GM04503 (cell line): ENCODE data around the gene TMEM50A.
"Not testable (repeated sequence)": the region's sequence is repeated elsewhere in the genome, so short reads cannot be mapped to it uniquely, and the experiment has no call there.

Experiments used
- DNase-seq: peaks from one replicate; pipeline ENCODE4 v3.0.0-alpha.2; 2012; ENCODE audit warnings: low read depth

The TMEM50A gene

GRCh38 chr1:25338188-25338981 lies at the start of gene TMEM50A:
Gene TMEM50A (plus strand): TSS chr1:25338334. CDS start chr1:25340487, 2,153 bp downstream.
- DNase-seq: no peak

DNA sequence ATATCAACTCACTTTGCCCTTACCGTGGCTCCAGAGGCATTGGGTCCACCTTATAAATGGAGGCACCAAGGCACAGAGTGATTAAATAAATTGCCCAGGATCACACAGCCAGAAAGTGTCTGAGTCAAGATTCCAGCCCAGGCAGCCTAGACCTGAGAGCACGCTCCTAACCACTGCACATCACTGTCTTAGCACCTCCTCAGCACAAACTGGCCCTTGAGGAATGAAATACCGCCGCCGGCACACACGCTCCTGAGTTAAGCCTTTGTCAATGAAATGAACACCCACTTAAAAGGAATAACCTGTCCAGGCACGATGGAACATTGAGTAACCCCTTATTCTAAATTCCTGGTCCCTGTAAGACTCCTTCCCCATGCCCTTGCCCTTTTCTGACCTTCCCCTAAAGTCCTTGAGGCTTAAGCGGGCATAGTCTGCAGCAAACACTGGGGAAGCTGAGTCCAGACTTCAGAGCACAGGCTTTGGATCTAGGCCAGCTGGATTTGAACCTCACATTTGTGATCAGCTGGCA lies 49.5 kb upstream of the TMEM50A start:
- DNase-seq: not testable (repeated sequence)

- not testable (repeated sequence) for DNase-seq
Measured at GRCh38 chr1:25290043-25290442, 48.1 kb upstream of the TMEM50A start.

DNA sequence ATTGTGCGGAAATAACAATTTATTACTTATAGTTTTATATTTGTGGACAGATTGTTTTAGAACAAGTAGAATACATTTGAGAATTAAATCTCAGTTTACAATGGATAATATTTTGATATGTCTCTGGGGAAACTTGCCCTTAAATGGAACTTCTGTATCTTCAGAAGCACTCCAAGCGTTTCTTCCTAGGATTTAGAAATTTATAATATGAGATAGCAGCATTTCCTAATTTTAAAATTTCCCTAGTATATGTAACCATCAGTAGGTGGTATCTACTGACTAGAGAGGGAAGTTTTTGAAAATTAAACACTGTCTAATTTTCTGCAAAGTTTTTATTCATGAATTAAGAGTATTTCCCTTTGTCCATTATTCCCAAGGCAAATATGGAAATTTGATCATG lies 44.7 kb upstream of the TMEM50A start:
- DNase-seq: not testable (repeated sequence)

DNA sequence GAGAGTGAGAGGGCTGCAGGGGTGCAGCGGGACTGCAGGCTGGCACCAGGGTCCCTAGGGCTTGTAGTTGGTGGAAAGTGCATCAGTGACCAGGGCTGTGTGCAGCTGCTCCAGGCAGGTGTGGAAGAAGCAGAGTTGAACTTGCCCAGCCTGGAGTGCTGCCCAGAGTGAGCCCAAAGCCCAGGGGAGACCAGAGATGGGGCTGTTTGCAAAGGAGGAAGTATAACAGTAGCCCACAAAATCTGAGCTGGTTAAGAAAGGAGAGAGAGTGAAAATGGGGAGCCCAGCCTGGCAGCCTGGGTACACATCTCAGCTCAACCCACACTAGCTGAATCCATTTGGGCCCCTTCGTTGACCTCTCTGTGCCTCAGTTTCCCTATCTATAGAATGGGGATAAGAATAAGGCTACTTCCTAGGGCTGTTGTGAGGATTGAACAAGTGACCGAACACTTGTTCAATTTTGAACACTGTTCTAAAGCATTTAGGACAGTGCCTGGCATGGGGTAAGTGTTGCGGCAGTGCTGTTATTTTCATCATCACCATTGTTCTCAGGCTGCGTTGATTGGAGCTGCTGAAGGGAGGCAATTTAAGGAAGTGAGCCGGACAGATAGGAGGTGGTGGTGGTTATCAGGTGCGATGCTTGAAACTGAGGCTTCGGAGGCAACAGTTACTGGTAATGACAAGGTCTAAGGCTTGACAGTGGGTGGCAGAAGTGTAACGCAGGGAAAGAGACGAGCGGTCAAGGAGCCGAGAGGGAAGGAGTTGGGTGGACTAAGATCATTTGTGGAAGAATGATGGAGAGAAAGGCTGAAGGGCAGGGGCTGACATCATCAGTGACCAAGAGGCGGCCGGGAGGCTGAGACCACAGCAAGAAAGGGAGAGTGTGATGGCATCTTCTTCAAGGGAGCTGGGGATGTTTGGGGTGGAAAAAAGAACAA lies 43.0 kb upstream of the TMEM50A start:
- not testable (repeated sequence) for DNase-seq

GRCh38 chr1:25296501-25296900 lies 41.6 kb upstream of the TMEM50A start:
- DNase-seq: not testable (repeated sequence)

GRCh38 chr1:25300729-25301128 lies 37.4 kb upstream of the TMEM50A start:
- DNase-seq: not testable (repeated sequence)

- not testable (repeated sequence) for DNase-seq
Measured at GRCh38 chr1:25302330-25302729, 35.8 kb upstream of the TMEM50A start.

GRCh38 chr1:25304936-25305335 lies 33.2 kb upstream of the TMEM50A start:
- not testable (repeated sequence) for DNase-seq

DNA sequence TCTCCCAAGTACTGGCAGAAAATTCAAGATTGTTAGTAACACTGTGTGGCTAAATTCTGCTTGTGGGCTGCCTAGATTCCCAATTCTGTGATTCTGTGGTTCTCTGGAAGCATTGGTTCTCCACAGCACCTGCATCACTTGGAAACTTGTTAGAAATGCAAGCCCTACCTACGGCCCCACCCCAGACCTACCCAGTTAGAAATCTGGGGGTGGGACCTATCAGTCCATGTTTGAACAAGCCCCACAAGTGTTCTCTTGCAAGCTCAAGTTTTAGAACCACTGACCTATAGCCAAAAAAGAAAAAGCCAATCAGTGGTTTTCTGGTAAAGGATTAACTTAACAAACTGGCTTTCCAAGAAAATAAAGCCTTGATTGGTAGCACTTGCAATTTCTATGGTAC lies 30.0 kb upstream of the TMEM50A start:
- not testable (repeated sequence) for DNase-seq

- peak; percentile 84 for DNase-seq
Measured at GRCh38 chr1:25309085-25309484, 29.0 kb upstream of the TMEM50A start.

- peak; percentile 40 for DNase-seq
Measured at GRCh38 chr1:25309486-25309885, 28.6 kb upstream of the TMEM50A start.

DNA sequence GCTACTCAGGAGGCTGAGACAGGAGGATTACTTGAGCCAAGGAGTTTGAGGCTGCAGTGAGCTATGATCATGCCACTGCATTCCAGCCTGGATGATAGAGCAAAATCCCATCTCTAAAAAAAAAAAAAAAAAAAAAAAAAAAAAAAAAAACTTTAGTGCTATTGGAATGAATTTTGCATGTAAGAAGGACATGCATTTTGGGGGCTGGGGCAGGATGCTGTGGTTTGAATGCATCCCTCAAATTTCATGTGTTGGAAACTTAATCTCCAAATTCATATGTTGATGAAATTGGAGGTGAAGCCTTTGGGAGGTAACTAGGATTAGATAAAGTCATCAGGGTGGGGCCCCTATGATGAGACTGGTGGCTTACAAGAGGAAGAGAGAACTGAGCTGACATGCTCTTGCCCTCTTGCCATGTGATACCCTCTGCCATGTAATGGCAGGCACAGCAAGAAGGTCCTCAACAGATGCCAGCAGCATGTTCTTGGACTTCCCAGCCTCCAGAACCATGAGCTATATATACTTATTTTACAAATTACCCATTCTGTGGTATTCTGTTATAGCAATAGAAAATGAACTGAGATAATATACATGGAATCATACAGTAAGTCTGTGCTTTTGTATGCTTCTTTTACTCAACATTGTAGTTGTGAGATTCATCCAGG lies 25.2 kb upstream of the TMEM50A start:
- not testable (repeated sequence) for DNase-seq

DNA sequence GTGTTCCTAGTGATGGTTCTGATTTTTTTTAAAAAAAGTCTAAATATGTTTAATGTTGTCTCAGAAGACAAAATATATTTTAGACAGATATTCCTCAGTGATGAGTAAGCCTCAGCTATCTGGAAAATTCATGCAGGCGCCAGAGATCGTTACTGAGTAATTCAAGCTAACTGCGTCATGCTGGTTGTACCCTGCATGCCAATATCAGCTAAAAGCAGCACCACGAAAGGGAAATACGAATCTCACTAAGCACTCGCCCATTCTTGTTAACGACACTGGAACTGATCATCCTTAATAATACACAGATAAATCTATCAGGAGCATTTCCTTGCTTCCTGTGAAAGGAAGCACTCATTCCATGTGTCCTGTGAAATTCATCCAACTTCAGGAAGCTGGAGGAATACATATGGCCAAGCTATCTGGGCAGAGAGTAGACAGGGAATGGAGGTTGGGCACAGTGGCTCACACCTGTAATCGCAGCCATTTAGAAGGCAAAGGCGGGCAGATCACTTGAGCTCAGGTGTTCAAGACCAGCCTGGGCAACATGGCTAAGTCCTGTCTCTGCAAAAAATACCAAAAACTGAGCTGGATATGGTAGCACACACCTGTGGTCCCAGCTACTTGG lies 17.7 kb upstream of the TMEM50A start:
- DNase-seq: peak; percentile 89

DNA sequence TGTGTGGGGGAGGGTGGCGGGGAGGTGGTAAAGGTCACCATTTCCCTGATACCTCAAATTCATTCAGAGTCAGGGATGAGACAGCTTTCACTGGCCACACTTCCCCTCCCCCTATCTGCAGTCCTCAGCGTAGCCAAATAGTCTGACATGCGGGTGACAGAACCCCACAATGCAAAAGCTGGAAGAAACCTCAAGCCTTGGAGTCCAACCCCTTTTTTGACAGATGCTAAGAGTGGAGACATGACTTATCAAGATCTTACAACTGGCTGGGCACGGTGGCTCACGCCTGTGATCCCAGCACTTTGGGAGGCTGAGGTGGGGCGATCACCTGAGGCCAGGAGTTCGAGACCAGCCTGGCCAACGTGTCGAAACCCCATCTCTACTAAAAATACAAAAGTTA lies 16.0 kb upstream of the TMEM50A start:
- DNase-seq: not testable (repeated sequence)

DNA sequence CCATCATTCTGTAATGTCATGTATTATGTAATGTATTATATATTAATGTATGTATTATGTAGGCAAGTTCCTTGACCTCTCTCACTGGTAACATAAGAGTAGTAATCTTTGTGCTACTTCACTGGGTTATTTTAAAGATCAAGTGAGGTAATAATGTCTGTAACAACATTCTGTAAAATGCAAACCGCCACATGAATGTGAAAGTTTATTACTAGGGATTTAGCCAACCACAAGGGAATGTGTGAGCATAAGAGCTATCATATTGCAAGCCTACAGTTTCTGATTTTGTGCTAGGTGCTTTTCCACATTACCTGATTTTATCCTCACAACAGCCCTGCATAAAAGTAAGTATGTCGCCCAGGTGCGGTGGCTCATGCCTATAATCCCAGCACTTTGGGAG lies 13.7 kb upstream of the TMEM50A start:
- not testable (repeated sequence) for DNase-seq

- not testable (repeated sequence) for DNase-seq
Measured at GRCh38 chr1:25327864-25328790, 10.0 kb upstream of the TMEM50A start.

DNA sequence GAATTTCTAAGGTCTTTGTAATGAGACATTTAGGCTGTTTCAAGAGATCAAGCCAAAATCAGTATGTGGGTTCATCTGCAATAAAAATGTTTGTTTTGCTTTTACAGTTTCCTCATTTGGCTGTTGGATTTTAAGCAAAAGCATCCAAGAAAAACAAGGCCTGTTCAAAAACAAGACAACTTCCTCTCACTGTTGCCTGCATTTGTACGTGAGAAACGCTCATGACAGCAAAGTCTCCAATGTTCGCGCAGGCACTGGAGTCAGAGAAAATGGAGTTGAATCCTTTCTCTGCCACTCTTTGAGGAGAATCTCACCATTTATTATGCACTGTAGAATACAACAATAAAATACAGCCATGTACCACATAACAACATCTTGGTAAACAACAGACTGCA lies 9.3 kb upstream of the TMEM50A start:
- DNase-seq: not testable (repeated sequence)

- not testable (repeated sequence) for DNase-seq
Measured at GRCh38 chr1:25329336-25329735, 8.8 kb upstream of the TMEM50A start.

- peak; percentile 37 for DNase-seq
Measured at GRCh38 chr1:25329950-25330349, 8.2 kb upstream of the TMEM50A start.
